TTC549 (cell line): ENCODE results near the gene ADRA1B.

Experiments
- FAIRE-seq: peaks from 2 replicates; lab custom pipeline; 2012; peaks lifted over from hg19 to GRCh38; lab: Jason Lieb, UNC

The ADRA1B gene

GRCh38 chr5:160020964-160021363 lies 104.7 kb downstream of the ADRA1B start:
- no peak for FAIRE-seq

- peak; percentile 87 for FAIRE-seq
Measured at GRCh38 chr5:160021831-160022446, 105.7 kb downstream of the ADRA1B start.
